ENCODE results near the gene AOAH. TPM values are rescaled to one million over a fixed set of nuclear protein-coding genes. Genes with fewer than 3 reads are reported as not detected.
"Not testable (repeated sequence)": the region's sequence is repeated elsewhere in the genome, so short reads cannot be mapped to it uniquely, and the experiment has no call there.

Gene AOAH
- total RNA-seq, 1 donor from 2014 or later, result 12.3 TPM

DNA sequence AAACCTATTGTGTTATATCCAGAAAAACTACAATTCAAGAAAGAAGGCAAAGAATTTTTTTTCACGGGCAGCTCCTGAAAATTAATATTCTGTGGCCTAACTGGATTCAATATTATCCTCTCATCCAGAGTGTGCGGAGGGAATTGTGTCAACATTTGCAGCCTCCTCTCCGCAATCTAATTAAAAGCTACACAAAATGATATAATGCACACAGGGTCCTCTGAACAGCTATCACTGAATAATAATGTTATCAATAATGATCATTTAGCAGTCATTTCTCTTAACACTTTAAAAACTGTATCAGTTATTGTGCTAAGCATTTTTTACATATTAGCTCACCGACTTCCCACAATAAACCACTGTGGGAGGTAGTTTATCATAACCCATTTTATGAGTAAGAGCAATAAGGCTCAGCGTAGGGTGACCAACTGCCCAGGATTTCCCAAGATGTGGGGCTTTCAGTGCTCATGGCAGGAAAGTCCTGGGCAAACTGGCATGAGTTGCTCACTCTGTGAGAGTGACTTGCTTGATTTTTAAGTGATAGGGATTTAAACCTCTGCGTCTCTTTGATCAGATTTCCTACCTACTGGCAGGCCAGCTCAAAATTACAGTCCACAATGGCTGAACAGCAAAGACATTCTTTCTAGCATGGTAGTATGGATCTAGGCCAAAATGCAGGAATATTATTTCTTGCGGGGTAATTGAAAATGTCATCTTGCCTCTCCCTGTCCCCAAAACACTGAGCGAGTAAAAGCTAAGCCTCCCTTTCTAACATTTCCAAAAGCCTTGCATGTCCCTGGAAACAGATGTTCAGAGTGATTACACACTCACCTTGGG, 65.7 kb downstream of the AOAH start:
- no peak for DNase-seq (ENCODE audit: low spot score)

DNA sequence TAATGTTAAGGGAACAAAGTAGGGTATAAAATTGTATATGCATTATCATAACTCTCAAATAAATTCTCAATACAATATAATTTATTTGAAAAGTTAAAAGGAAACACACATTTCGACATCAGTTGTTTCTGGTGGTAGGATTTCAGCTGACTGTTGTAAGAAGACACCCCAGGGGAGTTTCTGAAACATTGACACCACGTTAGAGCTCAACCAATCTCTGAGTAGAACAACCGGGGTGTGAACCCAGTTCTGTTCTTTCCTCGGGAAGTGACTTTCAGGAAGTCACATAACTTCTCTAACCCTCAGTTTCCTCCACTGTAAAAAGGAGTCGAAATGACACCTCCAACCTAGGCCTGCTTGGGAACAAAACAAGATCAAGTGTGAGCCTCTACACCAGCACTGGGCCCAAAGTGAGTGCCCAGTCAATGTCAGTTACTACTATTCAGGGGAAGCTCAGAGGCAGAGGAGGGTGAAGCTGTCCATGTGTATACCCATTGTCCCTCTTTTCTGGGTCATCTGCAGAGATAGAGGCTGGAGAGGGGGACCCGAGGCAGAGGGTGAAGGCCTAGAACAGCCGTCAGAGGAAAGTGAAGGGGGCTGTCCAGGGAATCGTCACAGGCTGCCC, 67.1 kb downstream of the AOAH start:
- DNase-seq (ENCODE audit: low spot score), result no peak

DNA sequence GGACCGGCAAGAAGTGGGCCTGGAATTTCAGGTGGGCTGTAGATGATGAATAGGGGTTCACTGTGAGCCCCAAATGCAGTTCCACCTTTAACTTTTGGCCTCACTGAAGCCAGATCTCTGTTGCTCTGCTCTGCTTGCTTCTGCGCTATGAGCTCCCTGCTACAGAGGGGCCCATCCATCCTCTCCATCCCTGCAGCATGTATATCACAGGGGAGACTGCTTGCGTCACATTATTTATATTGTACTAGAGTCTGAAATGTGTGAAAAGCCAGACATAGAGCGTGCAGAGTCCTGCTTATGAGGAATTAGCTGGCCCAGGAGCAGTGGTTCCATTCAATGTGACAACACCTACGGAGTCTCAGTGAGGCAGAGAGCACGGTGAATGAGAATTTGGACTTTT, 69.9 kb downstream of the AOAH start:
- no peak for DNase-seq (ENCODE audit: low spot score)

DNA sequence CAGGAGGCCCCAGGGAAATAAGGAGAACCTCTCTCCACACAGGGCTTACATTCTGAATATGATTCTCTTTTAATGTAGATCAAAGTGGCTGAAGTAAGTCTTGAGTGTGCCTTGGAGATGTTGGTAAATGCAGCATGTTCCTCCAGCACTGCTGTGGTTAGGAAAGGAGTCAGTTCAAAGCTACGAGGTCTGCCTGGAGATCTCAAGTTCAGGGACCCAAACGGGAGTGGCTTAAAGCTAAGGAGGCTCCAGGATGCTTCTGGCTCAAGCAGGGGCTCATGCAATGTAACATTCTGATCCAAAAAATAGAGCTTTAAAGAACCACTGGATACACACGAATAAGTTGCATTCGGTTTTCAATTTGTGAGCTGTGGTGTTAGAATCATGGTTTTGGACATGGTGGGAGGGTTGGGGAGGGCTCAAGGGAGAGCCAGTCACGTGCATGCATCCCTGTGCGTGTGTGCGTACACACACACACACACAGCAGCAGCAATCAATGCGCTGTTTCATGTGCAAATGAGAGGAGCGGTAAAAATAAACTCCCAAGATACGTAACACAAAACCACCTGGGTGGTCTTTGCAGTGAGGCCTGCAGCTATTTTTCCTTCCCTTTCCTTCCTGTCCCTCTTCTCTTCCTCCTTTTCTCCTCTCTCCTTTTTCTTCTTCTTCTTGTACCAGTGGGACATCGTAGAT, 70.5 kb downstream of the AOAH start:
- DNase-seq (ENCODE audit: low spot score), result no peak

DNA sequence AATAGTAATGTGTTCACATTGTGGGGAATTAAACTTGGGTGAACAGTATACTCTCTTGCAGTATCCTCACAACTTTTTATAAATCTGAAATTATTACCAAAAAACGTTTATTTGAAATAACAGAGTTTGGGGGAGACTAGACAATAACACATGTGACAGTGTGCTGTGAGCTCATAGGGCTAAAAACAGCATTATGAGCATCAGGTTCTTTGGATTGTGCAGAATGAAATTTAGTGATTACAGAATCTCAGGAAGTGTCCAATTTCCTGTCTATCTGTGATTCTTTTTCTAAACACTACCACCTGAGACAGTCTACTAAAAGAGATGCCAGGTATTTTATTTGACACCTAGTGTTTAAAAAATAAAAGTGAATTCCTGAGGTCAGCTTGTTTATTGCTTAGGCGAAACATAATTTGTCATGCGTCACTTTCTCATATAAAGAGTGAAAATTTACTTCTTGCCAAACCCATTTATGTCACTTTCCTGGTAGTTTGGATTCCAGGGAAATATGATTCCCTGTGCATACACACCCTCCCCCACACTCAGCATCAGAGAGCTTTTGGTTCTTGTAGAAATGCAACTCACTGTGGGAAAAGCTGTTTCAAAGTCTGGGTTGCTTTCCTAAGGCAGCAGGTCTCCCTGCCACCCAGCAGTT, 71.2 kb downstream of the AOAH start:
- no peak for DNase-seq (ENCODE audit: low spot score)

DNA sequence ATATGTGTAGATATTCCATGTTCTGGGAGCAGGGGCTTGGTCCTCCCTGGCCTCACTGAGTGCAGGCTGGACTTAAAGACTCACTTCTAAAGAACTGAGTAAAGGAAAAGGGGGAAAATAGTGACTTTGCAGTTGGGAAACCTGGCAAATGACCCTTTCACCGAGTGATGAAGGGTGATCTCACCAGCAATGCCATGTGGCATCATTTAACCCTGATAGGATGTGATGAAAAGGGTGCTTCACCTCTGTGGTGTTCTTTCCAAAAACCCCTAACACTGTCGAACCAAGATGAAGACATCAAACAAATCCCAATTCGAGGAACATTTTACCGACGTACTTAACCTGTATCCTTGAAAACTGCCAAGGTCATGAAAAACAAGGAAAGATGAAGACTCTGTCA, 71.9 kb downstream of the AOAH start:
- DNase-seq (ENCODE audit: low spot score), result no peak

DNA sequence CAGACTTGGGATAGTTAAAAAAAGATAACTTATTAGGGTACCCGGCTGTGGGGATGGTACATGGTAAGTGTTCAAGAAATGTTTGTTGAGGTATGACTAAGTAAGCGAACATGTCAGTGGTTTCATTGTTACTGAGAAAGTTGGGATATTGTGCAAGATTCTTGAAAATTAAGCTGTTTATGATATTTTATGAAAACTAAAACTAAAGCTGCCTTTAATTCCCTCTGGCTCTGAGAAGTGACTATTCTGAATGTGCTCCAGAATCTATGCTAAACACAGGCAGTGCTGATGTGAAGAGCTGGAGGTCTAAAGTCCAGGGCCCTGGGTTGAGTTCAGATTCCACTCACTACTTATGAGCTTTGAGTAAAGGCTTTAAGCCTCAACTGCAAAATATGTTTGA, 72.9 kb downstream of the AOAH start:
- no peak for DNase-seq (ENCODE audit: low spot score)

DNA sequence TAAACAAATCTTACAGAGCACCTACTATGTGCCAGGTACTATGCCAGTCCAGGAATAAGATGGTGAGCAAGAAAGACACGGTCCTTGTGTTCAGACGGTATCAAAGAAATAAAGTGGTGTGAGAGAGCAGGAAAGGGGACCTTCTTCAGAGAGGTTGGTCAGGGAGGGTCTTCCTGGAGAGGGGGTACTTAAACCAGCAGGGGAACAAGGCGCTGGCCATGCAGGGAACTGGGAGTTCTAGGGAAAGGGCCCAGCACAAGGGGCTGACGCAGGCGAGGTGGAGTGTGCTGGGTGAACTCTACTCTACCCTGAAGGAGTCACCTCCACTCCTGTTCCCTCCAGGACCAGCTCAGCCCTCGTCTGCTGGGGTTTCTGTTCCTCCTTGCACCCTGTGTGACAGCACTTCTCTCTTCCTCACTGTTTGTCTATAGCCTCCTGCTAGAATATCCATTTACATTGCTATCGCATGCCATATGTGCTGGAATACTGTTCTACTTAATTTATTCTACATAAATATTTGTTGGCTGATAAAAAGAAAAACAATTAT, 73.5 kb downstream of the AOAH start:
- no peak for DNase-seq (ENCODE audit: low spot score)

DNA sequence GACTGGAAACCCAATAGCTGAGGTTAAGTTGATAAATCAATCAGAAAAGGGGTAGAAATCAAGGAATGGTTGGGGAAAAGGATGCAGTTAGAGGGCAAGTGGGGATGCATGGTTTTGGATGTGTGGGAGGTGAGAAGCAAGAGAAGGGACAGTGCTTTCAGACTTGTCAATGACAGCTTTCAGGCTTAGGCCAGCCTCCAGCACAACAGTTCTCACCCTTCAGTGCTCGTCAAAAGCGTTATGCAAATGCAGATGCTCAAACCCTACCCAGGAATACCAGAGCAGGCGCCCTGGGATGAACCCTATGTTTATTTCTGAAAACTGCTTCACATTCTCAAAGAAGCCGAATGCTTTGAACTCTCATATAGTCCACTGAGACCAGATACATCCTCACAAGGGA, 74.0 kb downstream of the AOAH start:
- DNase-seq (ENCODE audit: low spot score), result no peak

DNA sequence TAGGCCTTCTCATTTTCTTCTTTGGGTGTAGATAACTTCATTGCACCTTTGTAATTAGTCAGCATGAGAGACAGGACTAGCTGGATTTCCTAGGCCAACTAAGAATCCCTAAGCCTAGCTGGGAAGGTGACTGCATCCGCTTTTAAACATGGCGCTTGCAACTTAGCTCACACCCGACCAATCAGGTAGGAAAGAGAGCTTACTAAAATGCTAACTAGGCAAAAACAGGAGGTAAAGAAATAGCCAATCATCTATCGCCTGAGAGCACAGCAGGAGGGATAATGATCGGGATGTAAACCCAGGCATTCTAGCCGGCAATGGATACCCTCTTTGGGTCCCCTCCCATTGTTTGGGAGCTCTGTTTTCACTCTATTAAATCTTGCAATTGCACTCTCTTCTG, 75.0 kb downstream of the AOAH start:
- not testable (repeated sequence) for DNase-seq (ENCODE audit: low spot score)

DNA sequence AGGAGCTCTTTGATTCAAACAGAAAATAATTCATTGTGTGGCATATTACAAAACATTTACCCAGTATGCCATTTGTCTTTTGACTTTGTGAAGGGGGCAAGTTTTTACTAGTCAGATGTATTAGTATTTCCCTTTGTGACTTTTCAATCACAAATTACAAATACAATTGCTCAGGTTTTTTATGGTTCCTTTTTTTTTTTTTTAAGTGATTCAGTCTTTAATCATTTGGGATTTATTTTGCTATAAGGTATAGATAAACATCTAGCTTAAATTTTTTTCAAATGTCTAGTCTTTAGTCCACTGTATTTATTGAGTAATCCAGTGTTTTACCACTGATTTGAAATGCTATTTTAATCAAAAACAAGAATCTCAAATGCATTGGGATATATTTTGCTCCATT, 75.9 kb downstream of the AOAH start:
- no peak for DNase-seq (ENCODE audit: low spot score)

DNA sequence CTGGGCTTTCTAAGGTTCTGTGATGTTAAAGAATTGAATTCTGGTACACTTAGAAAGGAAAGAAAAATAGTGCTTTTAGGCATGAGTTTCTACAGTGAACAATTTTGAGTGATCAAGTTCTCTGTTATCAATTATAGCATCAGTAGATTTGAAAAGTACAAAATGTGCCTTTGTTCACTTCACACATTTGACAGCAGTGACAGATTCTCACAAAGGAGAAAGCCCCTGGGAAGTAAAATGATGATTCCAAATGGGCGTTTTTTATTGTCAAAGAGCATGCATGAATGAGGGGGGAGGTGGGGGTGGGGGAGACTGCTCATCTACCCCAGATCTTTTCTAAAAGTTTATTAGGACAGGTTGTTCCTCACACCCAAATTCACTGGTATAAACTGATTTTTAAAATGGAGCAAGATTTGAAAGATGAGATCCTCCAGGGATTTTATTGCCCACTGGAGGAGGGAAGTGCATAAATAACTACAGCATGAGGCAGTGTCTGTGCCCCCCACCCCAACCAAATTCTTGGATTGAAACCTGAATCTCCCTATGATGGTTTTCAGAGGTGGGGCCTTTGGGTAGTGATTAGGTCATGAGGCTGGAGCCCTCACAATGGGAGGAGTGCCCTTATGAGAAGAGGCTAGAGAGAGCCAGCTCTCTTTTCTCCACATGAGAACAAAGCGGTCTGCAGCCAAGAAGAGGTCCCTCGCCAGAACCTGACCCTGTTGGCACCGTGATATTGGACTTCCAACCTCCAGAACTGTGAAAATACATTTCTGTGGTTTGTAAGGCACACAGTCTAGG, 79.5 kb downstream of the AOAH start:
- no peak for DNase-seq (ENCODE audit: low spot score)

DNA sequence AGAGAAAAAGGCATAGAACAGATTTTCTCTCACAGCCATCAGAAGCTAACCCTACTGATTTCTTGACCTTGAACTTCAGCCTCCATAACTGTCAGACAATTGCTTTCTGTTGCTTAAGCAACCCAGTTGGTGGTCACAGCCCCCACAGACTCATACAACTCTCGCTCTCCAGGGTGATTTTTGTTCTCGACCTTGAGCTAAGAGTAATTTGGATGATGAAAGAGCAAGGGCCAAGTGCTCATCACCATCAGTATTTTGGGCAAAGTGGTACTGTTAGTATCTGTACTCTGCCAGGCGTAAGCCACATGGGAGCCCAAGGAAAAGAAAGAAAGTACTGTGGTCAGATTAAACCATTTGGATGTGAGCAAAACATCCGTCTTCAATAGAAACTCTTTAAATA, 81.9 kb downstream of the AOAH start:
- DNase-seq (ENCODE audit: low spot score), result no peak

DNA sequence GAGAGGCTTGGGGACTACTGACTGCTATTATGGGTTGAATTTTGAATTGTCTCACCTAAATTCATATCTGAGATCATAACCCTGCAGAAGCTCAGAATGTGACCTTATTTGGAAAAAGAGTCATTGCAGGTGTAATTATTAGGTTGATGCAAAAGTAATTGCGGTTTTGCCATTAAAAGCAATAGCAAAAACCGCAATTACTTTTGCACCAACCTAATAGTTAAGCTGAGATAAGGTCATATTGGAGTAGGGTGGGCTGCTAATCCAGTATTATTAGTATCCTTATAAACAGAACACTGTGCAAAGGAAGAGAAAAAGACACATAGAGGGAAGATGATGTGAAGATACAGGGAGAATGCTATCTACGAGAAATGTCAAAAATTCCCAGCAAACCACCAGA, 82.3 kb downstream of the AOAH start:
- no peak for DNase-seq (ENCODE audit: low spot score)

DNA sequence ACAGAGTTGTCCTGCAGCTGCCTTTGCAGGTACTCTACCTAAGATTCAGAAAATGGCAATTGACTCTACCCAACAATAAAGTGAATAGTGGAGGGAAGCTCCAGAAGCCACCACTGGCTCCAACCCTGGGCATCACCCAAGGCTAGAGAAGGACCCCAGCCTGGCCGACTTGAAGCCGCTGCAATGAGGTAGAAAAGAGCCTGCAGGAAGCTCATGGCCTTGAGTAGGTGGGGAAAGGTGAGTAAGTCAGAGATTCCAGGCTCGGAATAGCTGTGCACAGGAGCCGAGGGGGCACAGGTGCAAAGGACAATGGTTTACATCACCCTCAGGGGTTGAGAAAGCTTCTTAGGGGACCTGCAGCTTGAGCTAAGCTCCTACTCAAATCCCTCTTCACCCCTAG, 83.6 kb downstream of the AOAH start:
- no peak for DNase-seq (ENCODE audit: low spot score)

DNA sequence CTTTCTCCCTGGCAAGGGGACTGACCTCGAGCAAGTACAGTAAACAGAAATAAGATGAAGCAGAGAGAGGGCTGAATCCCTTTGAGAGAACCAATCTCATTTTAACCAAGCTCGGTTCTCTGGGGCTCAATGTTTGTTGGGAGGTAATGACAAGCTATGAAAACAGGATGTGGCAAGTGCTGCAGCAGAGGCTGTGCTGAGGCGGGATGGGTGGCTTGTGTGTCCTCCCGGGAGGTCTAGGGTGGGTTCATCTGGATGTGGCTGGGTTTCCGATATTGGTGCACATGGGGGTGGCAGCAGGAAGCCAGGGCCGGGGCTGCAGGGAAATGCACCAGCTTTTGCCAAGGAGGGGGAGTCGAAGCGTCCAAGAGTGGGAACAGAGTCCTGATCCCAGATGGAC, 84.5 kb downstream of the AOAH start:
- no peak for DNase-seq (ENCODE audit: low spot score)

DNA sequence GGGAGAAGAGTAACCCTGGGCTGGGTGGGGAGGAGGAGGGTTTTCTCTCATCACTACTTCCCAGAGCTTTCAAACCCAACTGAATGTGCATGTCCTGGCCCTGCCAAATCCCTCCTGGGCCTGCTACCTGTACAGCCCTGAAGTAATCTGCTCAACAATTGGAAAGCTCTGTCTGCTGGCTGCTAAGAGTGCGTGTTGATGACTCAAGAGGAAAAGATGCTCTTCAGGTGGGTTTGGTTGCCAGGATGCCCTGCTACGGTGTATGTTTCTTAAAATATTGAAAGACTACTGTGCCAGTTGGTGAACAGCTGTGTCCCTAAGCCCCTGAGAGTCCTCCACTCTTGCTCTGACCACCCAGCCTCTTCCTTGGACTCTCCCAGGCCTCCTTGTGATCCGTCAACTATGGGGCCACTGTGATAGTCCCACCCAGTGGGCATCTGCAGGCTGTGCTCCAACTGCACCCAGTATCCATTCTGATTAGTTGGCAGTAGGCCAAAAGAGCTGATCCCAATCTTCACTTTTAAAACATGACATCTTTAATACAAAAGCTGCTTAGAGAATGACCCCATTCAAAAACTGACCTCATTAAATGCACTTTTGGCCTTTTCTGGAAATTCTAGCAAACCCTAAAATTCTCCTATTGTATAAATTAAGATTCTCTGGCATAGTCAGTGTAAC, 85.6 kb downstream of the AOAH start:
- DNase-seq (ENCODE audit: low spot score), result no peak

DNA sequence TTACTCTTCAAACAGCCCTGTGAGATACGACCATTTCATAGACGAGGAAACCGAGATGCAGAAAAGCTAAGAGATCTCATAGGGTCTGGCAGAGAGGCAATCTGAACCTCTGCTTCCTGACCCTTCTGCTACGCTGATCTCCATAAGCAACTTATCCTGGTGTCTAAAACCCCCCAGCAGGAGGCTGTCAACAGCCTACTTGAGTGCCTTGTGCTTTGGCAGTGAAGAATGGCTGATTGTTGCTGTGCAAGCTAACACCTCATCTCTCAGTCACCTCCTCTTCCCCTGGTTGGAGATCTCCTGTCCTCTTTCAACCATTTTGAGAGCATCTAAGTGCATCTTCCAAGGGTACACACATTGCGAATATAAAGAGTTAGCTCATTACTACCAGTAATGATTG, 86.2 kb downstream of the AOAH start:
- DNase-seq (ENCODE audit: low spot score), result no peak

DNA sequence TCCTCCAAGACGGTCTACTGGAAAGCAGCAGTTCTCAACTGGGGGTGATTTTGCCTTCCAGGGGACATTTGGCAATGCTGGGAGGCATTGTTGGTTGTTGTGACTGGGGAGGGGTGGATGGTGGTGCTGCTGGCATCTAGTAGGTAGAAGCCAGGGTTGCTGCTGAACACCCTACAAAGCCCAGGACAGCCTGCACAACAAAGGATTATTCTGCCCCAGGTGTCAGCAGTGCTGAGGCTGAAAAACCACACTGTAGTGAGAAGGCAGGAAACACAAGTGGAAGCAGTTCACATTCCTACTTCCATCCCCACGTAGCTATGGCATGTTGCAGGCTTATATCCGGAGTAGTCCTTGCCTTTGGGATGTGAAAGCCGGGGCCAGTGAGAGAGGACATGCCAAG, 86.9 kb downstream of the AOAH start:
- DNase-seq (ENCODE audit: low spot score), result no peak

DNA sequence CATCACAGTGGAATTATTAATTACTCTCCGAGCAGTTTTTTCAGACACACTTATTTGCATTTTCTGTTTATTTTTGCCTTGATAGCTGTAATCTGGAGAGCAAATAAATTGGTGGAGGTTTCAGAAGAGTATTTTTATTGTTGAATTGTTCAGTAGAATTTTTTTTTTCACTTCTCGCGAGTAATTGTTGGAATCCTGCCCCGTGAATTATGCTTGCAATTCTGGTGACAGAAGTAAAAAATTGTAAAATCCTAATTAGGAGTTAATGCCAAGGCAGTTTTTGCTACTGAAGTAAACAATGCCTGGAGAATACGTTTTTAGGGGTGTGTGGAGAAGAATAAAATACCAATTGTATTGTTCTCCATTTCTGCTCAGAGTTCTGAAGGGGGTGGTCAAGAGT, 88.2 kb downstream of the AOAH start:
- DNase-seq (ENCODE audit: low spot score), result no peak

DNA sequence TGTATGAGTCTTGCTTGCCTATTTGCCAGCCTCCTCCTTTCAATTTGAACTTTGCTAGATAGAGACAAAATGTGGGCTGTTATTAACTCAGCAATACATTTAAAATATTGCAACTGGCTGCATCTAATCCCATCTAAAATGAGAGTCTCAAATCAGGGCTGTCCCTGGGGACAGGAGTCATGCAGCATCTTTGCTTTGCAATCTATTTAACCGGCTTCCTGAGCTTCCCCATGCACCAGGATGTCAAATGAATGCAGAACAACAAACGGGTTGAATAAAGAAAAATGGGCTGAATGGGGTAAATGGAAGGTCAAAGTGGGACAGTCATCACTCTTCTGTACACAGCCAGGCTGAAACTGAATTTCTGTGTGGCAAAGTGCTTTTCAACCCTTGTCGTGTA, 89.2 kb downstream of the AOAH start:
- DNase-seq (ENCODE audit: low spot score), result no peak
